Right lobe of liver (tissue), 4 donors: Measurements from ENCODE around the gene CXorf58.

Experiments used
- CTCF ChIP-seq, 4 donors: fragments of 200-600 bp in 3 of 4; fragments of 450-650 bp in 1 of 4; IDR thresholded peaks; one replicate each; pipeline versions ENCODE4 v1.5.1 to v1.8.0; 2016 to 2022; ENCODE audit warnings: antibody characterized with exemption in 4 of 4, mild to moderate bottlenecking in 2 of 4
- POLR2A ChIP-seq: fragments of 450-650 bp; IDR thresholded peaks from one replicate; pipeline ENCODE4 v1.6.1; 2017; ENCODE audit warnings: antibody characterized with exemption, mild to moderate bottlenecking
- donor health status: DM: no; HTN: no; CAD: no.
- donor health status: DM: no; HTN: no; CAD: no.
- donor health status: DM: no; HTN: yes; CAD: no.

- TF ChIP-seq CTCF (IDR thresholded peaks at IDR 0.05) (no peak), POLR2A (no peak)
Observed at GRCh38 chrX:23954396-23954795, 46.6 kb downstream of the CXorf58 start.
